GM12878 (cell line): Measurements from ENCODE around the gene MYLIP.

ENCODE experiments used
- CTCF ChIP-seq, 3 experiments: IDR thresholded peaks in 2 of 3; conservative IDR thresholded peaks in 1 of 3; 2 replicates each; pipeline ENCODE4 v1.5.1; 2011; ENCODE audit warnings: low read depth in 3 of 3, low read length in 3 of 3, mild to moderate bottlenecking in 3 of 3, control low read depth in 2 of 3, moderate library complexity in 2 of 3, inconsistent platforms in 1 of 3, mixed read lengths in 1 of 3; ENCODE audit not compliant: control insufficient read depth in 2 of 3, insufficient read depth in 1 of 3; ENCODE audit errors: extremely low read depth in 1 of 3
- CUX1 ChIP-seq: IDR thresholded peaks from 2 replicates; pipeline ENCODE4 v1.6.1; 2012; ENCODE audit warnings: improper control_type of control experiment, low read depth, low read length; ENCODE audit not compliant: insufficient replicate concordance
- EP300 ChIP-seq, 2 experiments: fragments of 150-350 bp in 1 of 2; IDR thresholded peaks; 2 replicates each; pipeline ENCODE4 v1.6.1; 2011 to 2012; ENCODE audit warnings: low read depth in 2 of 2, low read length in 2 of 2, borderline replicate concordance in 1 of 2, improper control_type of control experiment in 1 of 2, inconsistent platforms in 1 of 2; ENCODE audit not compliant: control insufficient read depth in 1 of 2
- HDAC6 ChIP-seq: fragments of 200-600 bp; sonication (generic); IDR thresholded peaks from one replicate; pipeline ENCODE4 v1.8.0; 2017; ENCODE audit warnings: antibody characterized with exemption; ENCODE audit not compliant: unreplicated experiment
- NR2C2 ChIP-seq: IDR thresholded peaks from 2 replicates; pipeline ENCODE4 v1.6.1; 2011; ENCODE audit warnings: borderline replicate concordance, low read depth; ENCODE audit not compliant: control insufficient read depth, insufficient read length
- POLR2A ChIP-seq: IDR thresholded peaks from 2 replicates; pipeline ENCODE4 v1.6.1; 2011; ENCODE audit warnings: low read depth, mild to moderate bottlenecking, low read length
- POLR2AphosphoS5 ChIP-seq: IDR thresholded peaks from 2 replicates; pipeline ENCODE4 v1.6.1; 2011; ENCODE audit warnings: mild to moderate bottlenecking, low read length, inconsistent platforms
- TAF1 ChIP-seq: IDR thresholded peaks from 2 replicates; pipeline ENCODE4 v1.6.1; 2011; ENCODE audit warnings: mild to moderate bottlenecking, low read depth, low read length, borderline replicate concordance

GRCh38 chr6:16180696-16181438, 52.0 kb downstream of the MYLIP start:
- TF ChIP-seq CTCF (IDR thresholded peaks at IDR 0.05 in 2 of 3, conservative IDR thresholded peaks at IDR 0.05 in 1 of 3; ENCODE audit: control insufficient read depth in 2 of 3, extremely low read depth in 1 of 3, insufficient read depth in 1 of 3, low read depth in 3 of 3, low read length in 3 of 3) (no peak), POLR2AphosphoS5 (no peak), HDAC6 (no peak), NR2C2 (no peak), POLR2A (no peak), EP300 (IDR thresholded peaks at IDR 0.05; ENCODE audit: borderline replicate concordance in 1 of 2, control insufficient read depth in 1 of 2, low read depth in 2 of 2, low read length in 2 of 2) (no peak), CUX1 (no peak), TAF1 (no peak)
